SU-DHL-6 (cell line): ENCODE measurements around the gene IL17RE.

Experiments
- EZH2phosphoT487 ChIP-seq: fragments of 200-600 bp; sonication (generic), shearing (Covaris generic); conservative IDR thresholded peaks from 2 replicates; pipeline ENCODE4 v1.6.1; 2018; ENCODE audit warnings: mild to moderate bottlenecking, antibody characterized with exemption, low read length, moderate library complexity, mixed read lengths
- TF ChIP-seq, protein P1 (sequence below): fragments of 200-600 bp; sonication (generic); IDR thresholded peaks from one replicate; pipeline ENCODE4 v1.5.1; 2017; ENCODE audit warnings: antibody characterized with exemption, mild to moderate bottlenecking, low read length, moderate library complexity; ENCODE audit not compliant: insufficient read depth, poor library complexity, severe bottlenecking

DNA sequence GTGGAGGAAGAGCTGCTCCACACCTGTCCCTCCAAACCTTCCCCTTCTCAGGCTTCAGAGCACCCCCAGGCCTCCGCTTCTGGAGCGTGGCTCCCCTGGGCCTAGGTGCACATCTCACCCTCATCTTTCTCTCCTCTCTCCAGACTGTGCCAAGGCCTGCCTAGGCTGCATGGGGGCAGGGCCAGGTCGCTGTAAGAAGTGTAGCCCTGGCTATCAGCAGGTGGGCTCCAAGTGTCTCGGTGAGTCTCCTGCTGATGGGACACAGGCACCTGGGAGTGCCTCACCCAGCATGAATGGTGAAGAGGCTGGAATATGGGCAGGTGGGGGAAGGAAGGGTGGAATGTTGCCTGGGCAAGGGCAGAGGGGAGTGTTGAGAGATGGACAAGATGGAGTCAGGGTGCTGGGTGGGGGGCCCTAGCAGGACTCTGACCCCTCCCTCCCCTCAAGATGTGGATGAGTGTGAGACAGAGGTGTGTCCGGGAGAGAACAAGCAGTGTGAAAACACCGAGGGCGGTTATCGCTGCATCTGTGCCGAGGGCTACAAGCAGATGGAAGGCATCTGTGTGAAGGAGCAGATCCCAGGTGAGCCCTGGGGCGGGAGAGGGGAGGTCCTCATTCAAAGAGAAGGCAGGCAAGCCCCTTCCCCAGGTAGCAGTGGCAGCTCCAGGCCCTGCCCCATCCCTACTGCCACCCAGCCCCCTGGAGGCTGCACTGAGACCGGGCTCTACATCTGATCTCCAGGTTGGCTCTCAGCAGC lies 40.5 kb downstream of the IL17RE start:
- TF ChIP-seq, protein P1, sequence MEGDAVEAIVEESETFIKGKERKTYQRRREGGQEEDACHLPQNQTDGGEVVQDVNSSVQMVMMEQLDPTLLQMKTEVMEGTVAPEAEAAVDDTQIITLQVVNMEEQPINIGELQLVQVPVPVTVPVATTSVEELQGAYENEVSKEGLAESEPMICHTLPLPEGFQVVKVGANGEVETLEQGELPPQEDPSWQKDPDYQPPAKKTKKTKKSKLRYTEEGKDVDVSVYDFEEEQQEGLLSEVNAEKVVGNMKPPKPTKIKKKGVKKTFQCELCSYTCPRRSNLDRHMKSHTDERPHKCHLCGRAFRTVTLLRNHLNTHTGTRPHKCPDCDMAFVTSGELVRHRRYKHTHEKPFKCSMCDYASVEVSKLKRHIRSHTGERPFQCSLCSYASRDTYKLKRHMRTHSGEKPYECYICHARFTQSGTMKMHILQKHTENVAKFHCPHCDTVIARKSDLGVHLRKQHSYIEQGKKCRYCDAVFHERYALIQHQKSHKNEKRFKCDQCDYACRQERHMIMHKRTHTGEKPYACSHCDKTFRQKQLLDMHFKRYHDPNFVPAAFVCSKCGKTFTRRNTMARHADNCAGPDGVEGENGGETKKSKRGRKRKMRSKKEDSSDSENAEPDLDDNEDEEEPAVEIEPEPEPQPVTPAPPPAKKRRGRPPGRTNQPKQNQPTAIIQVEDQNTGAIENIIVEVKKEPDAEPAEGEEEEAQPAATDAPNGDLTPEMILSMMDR, result no peak
- TF ChIP-seq EZH2phosphoT487, result no peak
